Activated CD4-positive, alpha-beta T cell treated with anti-CD3 and anti-CD28 coated beads, Interleukin-2, amount 50 U/mL, for 4 hours (primary cell): Measurements from ENCODE around the gene TMX2.
"Not testable (repeated sequence)": the region's sequence is repeated elsewhere in the genome, so short reads cannot be mapped to it uniquely, and the experiment has no call there.

Experiments
- DNase-seq, 2 experiments: peaks; one replicate each; pipeline ENCODE4 v3.0.0-alpha.2; 2020

TMX2 gene, protein sequence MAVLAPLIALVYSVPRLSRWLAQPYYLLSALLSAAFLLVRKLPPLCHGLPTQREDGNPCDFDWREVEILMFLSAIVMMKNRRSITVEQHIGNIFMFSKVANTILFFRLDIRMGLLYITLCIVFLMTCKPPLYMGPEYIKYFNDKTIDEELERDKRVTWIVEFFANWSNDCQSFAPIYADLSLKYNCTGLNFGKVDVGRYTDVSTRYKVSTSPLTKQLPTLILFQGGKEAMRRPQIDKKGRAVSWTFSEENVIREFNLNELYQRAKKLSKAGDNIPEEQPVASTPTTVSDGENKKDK

GRCh38 chr11:57712256-57713150 lies at the start of gene TMX2:
TMX2 (plus strand) TSS chr11:57712593; CDS start chr11:57712619, 26 bp downstream.
- DNase-seq: peak; percentile 85 to 86

- no peak for DNase-seq
These were observed 49.5 kb upstream of the TMX2 start for GRCh38 chr11:57662893-57663292.

DNA sequence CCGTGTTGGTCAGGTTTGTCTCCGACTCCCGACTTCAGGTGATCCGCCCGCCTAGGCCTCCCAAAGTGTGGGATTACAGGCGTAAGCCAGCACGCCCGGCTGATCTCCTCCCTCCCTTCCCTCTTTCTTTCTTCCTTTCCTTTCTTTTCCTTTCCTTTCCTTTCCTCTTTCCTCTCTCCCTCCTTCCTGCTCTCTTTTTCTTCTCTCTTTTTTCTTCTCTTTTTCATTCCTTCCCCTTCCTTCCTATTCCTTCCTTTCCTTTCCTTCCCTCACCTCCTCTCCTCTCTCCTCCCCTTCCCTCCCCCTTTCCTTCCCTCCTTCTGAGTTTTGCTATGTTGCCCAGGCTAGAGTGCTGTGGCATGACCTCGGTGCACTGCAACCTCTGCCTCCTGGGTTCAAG lies 48.4 kb upstream of the TMX2 start:
- DNase-seq: no peak

GRCh38 chr11:57667117-57667735 lies 45.2 kb upstream of the TMX2 start:
- peak; percentile 87 to 92 for DNase-seq

DNA sequence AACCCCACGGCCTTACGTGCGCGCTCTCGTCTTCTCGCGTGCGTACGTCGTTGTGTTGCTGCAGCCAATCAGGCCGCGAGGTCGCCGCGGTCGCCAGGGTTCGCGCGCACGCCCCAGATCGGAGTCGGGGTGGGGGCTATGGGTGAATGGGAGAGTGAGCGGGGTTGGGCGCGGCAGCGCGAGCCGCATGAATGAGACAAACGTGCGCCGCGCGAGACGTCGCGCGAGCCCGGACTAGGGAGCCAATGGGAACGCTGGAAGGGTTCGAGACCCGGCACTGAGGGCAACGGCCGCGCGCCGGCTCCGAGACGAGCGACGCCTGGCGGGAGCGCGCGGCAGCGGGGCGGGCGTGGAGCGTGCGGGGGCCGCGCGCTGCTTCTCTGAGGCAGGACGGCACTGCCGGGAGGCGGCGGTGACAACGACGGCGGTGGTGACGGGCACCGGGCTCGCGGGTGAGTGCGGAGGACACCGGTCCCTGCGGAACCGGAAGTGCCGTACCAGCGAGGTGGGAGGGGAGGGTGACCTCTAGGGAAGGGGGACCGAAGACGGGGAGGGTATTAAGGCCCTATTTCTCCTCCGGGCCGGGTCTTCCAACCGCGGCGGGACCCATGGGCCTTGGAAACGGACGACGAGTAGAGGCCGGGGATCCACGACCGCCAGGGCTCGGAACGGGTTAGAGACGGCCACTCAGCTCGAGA lies 44.5 kb upstream of the TMX2 start, which contains the start of gene ZDHHC5:
Gene ZDHHC5, plus strand, starts transcription at position 379 of the 698 bp plus-strand sequence. CDS start 4,977 bp downstream, outside the sequence.
- peak; percentile 99 for DNase-seq

GRCh38 chr11:57668434-57668782 lies 44.0 kb upstream of the TMX2 start:
- no peak for DNase-seq

DNA sequence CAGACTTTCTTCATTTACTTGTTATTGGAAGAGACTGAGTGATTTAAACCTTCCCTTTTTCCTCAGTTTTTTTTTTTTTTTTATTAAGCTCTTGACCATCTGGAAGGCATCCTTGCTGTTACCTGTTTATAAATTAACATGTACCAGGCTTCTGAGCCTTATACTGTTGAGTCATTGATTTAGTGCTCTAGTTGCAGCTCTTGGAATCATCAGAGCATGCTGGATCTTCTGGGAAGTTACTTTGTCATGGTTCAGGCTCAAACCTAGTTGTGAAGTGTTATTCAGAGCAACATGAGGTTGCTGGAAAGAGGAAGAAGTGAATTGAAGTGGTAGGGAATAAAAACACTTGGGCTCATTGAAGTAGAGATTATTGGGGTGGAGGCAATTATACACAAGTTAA lies 38.1 kb upstream of the TMX2 start:
- no peak for DNase-seq

GRCh38 chr11:57675176-57675941 lies 37.0 kb upstream of the TMX2 start:
- no peak for DNase-seq

DNA sequence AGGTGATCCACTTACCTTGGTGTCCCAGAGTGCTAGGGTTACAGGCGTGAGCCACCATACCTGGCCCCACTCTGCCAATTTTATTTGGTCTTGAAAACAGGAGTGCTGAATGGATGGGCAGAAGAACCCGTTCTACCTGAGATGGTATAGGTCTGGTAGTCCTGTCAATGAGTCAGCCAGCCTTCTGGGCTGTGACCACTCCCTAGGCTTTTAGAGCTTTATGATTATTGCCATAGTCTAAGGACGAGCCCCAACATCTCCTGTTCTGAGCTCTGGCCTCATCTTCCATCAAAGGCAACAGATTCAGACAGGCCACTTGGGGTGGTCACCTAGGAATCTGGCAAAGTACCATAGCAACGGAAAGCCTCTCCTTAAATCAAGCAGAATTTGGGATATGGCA lies 33.0 kb upstream of the TMX2 start:
- no peak for DNase-seq

GRCh38 chr11:57680552-57680874 lies 31.9 kb upstream of the TMX2 start:
- DNase-seq: no peak

DNA sequence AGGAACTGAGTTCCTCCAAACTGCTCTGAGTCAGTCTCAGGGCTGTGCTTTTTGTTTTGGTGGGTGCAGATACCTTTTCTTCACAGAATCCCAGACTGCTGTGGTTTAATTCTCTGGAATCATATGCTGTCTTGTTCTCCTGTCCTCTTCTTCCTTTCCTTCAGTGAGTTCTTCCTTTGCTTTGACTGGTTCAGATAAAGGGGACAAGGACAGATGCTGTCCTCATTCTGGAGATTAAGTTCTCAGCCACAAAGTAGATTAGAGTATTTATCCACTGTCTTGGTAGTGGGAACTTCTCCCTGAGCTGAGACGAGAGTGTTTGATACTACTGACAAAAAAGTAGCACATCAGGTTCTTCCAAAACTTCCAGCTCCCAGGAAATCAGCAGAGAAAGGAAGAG lies 31.2 kb upstream of the TMX2 start:
- no peak for DNase-seq

- not testable (repeated sequence) for DNase-seq
These were observed 21.9 kb upstream of the TMX2 start for GRCh38 chr11:57690474-57690873.

DNA sequence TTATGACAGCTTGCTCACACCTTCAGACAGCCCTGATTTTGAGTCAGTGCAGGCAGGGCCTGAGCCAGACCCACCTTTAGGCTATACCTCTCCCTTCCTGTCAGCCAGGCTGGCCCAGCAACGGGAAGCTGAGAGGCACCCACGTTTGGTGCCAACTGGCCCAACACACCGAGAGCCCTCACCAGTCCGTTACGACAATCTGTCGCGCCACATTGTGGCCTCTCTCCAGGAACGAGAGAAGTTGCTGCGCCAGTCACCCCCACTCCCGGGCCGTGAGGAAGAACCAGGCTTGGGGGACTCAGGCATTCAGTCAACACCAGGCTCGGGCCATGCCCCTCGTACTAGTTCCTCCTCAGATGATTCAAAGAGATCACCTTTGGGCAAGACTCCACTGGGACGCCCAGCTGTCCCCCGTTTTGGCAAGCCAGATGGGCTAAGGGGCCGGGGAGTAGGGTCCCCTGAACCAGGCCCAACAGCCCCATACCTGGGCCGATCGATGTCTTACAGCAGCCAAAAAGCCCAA lies 13.5 kb upstream of the TMX2 start:
- no peak for DNase-seq

DNA sequence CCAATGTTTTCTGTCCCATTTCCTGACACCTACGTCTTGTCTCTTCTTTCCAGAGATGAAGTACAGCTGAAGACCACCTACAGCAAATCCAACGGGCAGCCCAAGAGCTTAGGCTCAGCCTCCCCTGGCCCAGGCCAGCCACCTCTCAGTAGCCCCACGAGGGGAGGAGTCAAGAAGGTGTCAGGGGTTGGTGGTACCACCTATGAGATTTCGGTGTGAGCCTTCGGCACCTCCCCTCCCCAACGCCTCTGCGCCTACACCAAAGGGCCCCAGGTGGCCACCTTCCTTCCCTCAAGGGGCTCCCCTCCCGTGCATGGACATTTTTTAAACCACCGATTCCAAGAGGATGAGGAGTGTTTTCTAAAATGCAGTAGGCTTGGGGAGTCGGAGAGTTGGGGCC lies 12.6 kb upstream of the TMX2 start:
- DNase-seq: no peak

DNA sequence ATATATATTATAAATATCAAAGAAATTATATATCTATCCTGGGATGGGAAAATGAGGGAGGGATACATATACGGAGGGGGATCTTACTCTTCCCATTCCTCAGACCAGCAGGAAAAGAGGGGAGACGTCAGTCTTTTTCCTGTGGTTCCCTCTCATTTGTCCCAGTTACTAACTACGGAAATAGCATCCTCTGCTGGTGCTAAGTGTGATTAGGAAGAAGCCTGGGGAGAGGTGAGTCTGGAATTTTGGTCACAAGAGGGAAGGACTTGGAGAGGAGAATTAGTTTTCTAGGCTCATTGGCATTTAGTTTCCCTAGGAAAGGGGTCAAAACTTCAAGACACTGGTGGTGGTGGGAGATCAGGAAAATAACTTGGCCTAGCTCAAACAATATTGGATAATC lies 12.0 kb upstream of the TMX2 start:
- no peak for DNase-seq

DNA sequence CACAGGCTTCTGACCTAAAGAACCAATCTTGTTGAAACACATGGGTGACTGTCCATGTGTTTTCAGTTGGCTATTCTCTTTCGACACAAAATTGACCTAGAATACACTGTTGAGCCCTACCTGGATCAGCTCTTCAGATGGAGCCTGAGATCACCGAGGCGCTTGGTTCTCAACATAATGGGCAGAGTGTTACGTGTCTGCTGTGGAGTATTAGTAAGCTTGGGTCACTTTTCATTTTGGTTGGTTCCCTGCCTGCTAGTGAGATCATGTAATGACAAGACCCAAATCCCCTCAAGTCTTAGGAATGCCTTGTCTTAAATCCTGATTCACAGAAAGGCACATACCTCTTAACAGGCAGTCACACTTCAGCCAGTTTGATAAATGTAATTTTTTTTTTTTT lies 9.1 kb upstream of the TMX2 start:
- DNase-seq: no peak

DNA sequence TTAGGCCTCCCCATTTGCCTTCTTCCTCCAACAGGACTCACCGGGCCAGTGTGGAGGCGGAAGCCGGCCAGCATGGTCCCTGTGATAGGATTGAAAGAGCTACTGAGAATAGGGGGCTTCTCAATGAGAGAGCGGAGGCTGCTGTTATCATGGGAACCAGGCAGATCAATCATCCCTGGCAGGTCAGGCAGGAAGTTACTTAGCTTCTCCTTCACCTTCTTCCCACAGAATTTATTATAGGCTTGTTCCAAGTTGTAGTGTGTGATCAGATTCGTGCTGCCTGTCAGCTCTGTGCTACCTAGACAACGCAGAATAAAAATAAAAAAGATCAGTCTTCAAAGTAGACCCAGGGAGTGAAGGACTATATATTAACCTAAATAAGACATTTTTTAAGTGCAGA lies 7.5 kb upstream of the TMX2 start:
- DNase-seq: no peak

- DNase-seq: not testable (repeated sequence)
These were observed 7.0 kb upstream of the TMX2 start for GRCh38 chr11:57705432-57705831.

DNA sequence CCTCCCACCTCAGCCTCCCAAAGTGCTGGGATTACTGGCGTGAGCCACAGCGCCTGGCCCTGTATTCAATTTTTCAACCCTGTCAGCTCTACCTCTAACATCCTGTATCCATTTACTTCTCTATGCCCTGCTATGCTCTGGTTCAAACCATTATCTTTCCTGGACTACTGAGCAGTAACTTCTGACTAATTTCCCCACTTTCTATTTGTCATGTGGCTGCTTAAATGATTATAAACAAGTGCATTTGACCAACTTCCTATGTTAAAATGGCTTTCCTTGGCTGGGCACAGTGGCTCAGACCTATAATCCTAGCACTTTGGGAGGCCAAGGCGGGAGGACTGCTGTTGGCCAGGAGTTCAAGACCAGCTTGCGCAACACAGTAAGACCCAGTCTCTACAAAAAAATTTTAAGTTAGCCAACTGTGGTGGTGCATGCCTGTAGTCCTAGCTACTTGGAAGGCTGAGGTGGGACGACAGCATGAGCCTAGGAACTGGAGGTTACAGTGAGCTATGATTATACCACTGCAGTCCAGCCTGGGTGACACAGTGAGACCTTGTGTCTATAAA lies 2.5 kb upstream of the TMX2 start:
- no peak for DNase-seq

DNA sequence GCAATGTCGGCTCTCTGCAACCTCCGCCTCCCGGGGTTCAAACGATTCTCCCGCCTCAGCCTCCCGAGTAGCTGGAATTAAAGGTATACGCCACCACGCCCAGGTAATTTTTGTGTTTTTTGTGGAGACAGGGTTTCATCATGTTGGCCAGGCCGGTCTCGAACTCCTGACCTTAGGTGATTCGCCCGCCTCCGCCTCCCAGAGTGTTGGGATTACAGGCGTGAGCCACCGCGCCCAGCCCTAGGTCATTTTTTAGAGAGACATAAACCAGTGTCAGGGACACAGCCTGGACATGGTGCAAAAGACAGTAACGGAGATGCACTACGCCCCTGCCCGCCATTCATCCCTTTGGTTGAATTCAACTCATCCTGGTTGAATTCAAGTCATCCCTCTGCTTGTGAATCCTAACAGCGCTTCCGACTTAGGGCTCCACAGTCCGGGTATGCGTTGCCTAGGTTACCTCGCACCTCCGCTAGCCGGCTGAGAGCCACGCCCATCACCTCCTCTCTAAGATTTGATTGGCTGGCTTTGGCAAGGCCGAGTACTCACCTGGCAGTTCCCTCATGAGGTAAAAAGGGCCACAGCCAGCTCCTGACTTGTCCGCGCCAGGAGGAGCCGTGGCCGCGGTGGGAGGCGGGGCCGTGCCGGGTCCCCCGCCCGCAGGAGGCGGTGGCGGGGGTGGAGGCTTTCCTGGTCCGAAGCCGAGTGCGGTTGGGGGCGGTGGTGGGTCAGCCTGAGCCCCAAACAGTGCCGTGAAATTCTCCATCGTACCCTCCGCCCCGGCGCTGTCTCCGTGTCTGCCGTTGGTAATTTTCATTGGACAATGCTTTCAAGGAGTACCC lies 758 bp upstream of the TMX2 start, which contains the start of gene MED19:
Gene MED19, minus strand, starts transcription at position 802 of the 842 bp plus-strand sequence. Its CDS starts 36 bp downstream, at position 766.
- DNase-seq: peak; percentile 67 to 74

DNA sequence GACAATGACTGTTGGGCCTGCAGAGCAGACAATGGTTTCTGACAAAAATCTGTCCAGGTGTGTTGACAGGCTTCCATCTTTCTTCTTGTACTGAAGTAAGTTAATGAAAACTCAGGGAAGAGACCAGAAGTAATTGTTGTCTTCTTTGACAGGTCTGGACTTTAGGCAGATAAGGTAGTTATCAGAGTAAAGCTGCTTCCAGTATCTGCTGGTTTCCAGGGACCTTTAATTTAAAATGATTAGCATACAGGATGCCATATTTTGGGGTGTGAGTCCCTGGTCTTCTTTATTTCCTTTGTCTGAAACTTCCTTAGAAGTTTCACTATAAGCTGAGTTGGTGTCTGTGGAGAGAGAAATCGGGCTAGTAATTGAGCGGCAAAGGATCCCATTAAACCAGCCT lies 1.4 kb downstream of the TMX2 start:
- DNase-seq: no peak
